HG03108 (cell line): ENCODE measurements around the gene ZMPSTE24.

Experiments used
- ATAC-seq: cut with Tn5 transposase; IDR thresholded peaks from one replicate; pipeline ENCODE4 v1.9.1; 2021; ENCODE audit warnings: moderate library complexity; ENCODE audit not compliant: unreplicated experiment

Gene ZMPSTE24

DNA sequence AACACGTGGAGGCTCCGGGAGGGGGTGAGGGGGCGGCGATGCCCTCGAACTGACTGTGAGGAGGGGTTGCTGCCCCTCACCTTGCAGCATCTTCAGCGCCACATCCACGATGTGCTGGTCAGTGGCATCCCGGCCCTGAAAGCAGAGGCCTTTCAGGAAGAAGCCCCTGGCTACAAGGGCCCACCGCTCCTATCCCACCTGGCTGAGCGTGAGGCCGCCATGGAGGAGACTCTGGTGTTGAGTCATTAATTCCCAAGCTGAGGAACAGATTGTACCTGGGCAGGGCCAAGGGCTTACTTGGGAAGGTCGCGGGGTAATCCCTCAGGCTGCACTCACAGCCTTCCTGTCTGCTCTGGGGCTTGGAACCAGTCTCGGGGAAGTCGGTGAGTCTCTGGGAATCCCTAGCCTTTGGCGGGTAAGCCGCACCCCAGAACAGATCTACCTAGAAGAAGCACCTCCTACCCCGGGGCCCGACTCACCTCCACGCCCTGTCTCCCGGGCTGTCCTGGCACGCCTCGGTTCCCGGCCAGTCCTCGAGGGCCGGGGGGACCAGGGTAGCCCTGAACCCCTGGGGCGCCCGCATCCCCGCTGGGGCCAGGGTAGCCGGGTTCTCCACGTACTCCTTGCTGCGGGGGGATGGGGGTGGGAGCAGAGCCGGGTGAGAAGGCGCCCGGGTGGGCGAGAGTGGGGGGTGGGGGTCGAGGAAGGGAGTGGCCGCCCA lies 45.2 kb downstream of the ZMPSTE24 start:
- ATAC-seq = no peak

DNA sequence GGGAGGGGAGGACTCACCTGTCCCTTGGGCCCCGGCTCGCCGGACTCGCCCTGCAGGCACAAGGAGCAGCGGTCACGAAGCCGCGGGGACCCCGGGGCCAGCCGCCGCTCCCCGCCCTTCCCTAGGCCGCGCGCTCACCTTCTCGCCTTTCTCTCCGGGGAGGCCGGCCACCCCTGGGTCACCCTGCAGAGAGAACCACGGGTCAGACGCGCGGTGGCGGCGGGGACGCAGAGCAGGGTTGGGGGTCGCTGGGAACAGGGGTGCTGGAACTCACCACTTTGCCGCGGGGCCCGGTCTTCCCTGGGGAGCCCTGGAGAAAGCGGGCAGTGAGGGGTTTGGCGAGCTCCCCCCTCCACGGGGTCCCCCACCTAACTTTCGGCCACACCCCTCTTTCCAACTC lies 45.8 kb downstream of the ZMPSTE24 start:
- ATAC-seq = no peak

DNA sequence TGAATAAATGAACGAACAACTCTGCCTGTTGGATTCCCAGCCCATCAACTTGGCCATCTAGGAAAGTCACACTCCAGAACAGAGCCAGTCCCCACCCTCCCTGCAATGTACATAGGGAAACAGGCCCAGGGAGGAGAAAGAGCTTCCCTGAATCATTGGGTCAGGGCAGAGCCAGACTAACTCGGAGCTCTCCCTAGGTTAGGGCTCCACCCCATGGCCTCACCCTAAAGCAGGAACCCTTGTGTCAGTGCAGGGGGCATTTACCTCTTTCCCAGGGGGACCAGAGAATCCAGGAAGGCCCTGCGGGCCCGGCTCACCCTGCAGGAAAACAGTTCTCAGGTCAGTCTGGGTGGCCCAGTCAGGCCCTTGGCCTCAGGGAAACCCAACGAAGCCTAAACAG lies 47.4 kb downstream of the ZMPSTE24 start:
- ATAC-seq = no peak

DNA sequence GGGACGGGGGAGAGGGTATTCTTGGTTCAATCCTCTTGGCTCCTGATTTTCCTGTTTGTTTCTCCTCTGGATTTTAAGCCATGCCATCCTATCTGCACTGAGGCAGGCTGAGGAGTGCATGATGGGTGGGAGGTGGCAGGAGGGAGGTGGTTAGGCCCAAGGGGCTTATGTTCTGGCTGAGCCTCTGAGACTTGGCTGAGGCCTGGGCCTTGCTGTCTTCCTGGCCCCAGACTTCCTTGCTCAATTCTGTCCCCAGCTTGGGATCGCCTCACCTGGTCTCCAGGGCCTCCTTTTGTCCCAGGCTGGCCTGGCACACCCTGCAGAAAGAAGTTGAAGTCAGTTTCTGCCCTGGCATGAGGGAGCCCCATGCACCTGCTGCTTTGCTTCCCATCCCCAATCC lies 47.8 kb downstream of the ZMPSTE24 start:
- no peak for ATAC-seq

DNA sequence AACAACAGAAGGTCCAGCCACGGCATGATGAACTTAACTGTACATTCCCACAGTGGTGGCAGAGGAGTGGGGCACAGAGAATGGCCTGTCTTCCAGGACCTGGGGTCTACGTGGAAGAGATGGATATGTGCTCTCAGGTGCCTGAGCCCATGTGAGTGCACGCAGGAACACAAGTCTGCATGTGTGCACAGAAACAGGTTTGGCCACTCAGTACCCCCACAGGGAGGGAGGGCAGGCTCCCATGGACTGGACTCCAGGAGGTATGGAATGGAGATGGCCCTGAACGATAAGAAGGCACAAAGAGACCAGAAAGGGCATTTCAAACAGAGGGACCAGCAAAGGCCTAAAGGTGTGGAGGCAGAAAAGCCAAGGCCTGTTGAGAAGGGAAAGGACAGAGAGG lies 48.3 kb downstream of the ZMPSTE24 start:
- no peak for ATAC-seq

DNA sequence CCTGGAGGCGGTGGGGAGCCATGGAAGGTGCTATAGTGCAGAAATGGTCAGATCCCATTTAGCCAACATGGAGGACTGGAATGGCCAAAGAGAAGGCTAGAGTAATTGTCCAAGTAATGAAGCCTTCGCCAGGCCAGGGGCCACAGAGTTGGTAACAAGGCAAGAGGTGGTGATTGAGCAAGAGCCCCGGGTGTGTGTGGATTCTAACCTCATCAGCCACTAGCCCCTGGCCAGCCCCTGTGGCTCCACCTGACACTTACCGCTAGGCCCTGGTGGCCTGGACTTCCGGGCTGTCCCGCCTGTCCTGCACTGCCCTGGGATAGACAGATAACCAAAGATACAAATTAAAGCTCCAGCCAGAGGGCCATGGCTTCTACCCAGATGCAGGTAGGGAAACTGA lies 49.1 kb downstream of the ZMPSTE24 start:
- no peak for ATAC-seq

DNA sequence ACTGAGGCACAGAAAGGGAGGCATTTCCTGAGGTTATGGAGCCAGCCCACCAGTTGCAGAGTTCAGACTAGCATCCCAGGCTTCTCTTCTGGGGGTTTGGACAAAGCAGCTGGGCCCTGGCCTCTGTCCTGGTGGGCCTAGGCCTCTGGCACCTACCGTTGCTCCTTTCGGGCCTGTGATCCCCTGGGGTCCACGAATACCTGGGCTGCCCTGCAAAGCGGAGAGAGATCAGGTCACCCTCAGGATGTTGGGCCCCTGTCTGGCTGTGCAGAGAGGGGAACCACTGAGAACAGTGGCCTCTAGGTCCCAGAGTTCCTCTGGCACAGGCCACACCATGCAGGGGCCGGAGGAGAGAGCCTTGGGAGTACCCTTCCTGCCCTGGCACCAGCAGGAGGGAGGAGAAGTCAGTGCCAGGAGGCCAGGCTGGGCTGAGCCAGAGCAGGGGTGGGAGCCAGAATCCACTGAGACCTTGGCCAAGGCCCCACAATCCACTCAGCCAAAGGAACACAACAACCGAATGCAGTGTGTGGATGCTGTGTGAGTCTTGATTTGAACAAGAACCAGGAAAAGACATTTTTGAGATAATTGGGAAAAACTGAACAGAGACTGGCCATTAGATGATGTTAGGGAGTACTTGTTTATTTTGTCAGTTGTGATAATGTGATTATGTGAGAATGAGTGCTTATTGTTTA lies 50.1 kb downstream of the ZMPSTE24 start:
- no peak for ATAC-seq

DNA sequence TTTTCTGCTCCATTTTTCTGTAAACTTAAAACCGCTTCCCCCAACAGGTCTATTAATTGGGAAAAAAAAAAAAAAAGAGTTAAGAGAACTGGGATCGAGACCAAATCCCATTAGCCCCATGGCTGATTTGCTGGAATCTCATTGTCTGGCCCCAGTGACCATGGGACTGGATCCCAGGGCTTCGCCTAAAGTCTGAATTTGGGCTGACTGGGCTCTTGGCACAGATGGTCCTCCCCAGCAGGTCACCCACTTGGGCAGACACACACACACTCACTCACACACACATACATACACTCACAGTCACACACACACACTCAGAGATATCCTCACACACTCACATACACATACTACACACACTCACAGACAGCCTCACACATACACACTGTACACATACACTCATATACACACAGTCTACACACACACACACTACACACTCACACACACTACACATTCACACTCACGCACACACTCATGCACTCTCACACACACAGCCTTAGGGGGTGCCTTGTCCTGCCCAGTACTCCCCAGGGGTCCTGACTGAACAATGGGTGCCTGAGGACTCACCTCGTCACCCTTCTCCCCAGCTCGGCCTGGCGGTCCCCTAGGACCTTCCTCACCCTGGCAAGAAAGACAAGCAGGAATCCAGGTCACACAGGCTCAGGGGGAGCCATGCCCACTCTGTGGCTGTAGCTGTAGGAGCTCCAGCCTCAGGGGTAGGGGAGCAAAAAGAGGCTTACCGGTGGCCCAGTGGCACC lies 51.5 kb downstream of the ZMPSTE24 start:
- no peak for ATAC-seq

DNA sequence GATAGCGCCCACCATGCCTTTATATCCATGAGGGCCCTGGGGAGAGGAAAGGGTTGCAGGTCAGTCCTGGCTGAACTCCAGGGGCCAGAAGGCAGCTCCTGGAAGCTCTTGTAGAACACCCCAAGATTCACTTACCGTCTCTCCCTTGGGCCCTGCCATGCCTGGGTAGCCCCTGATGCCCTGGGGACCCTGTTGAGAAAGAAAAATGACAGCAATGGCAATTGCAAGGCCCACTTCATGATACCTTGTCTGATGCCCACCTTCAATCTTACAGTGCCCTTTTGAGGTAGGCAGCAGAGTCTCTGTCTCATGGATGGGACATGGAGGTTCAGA lies 52.1 kb downstream of the ZMPSTE24 start:
- ATAC-seq = no peak

DNA sequence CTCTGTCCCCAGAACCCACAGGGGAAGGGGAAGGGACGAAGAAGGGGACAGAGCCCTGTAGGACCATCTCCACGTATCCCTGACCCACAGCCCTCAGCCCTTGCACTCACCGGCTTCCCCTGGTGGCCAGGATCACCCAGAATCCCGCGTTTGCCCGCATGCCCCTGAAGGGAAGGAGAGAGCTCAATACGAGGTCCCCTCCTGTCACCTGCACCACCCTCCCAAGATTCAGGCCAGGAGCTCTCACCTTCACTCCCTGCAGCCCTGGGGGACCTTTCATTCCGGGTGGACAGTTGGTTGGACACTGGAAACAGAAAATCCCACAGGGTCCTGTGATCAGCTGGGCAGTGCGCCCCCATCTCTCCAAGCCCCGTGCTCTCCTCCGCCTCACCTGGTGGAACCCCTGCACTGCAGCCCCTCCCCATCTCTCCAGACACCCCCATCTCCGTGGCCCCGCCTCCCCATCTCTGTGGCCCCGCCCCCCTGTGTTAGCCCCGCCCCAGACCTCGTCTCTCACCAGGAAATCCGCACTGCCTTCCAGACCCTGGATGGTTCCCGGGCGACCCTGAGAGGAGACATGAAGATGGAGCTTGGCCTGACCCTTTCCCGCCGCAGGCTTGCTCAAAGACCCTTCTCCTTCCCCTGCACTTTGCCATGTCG lies 53.1 kb downstream of the ZMPSTE24 start:
- ATAC-seq = no peak

DNA sequence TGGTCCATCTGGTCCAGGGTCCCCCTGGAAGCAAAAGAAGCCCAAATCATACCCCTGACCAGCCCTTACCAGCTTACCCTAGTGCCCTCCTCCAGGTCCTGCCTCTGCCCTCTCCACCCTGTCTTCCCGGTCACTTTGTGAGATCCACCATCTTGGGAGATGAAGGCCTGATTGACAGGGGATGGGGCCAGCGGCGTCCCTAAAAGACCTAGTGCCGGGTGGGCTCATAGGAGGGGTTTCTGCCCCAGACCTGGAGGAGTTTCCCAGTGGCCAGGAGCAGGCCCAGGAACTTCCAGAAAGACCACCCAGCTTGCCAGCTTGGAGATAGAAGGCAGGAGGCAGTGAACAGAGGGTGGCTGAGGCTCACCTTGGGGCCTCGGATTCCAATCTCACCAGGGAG lies 53.7 kb downstream of the ZMPSTE24 start:
- ATAC-seq = no peak

DNA sequence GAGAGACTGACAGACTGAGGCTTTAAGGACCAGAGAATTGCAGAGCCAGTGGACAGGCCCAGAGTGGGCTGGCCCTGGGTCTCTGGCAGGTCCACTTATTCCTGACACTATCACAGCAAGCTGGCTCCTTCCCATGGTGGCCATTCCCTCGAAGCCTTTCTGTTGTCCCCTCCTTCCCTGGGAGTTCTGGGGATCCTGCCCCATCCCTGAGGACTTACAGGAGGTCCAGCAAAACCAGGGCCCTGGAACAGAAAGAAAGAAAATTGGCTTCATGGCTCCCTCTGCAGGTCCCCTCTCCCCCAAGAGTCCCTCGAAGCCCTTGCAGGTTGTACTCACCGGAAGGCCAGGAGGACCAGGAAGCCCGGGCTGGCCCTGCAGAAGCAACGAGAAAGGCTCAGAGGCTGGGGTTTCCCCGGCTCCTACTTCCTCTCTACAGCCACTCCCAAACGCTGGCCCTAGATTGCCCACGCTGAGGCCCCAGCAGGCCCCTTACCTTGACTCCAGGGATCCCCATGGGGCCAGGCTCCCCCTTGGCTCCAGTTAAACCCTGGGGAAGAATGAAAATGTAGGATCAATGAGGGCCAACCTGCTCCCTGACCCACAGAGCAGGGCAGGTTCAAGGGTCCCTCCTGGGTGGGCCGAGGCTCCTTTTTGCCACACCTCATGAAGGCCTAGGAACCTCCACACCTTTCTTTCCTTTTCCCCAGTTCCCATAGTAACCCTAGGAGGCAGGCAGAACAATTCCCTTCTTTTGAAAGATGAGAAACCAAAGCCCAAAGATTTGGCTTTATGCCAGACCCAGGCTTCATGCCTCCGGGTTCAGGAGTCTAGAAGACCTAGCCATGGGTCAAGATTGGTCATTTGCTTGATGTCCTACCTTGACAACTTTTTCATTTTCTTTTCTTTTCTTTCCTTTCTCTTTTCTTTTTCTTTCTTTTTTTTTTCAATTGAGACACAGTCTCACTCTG lies 54.5 kb downstream of the ZMPSTE24 start:
- ATAC-seq = peak; percentile 46

DNA sequence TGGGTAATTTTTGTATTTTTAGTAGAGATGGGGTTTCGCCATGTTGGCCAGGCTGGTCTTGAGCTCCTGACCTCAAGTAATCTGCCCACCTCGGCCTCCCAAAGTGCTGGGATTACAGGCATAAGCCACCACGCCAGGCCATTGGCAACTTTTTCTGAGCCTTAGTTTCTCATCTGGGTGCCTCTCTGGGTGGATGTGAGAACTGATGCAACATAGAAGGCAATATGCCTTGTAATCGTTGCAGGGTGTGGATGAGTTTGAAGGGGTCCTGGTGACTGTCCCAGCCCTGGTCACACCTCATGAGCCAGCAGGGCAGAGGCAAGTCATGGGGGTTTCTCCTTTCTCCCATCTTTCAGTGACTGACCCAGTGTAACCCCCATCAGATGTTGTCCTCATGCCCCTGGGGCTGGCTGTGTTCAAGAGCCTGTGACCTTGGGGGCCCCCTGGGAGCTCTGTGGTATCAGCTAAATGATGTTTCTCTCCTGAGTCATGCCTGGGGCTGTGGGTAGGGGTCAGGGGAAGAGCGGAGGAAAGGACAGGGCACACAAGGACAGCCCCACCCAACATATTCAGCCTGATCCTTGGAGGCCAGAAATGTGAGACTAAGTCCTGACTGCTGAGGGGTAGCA lies 55.4 kb downstream of the ZMPSTE24 start:
- ATAC-seq = no peak

DNA sequence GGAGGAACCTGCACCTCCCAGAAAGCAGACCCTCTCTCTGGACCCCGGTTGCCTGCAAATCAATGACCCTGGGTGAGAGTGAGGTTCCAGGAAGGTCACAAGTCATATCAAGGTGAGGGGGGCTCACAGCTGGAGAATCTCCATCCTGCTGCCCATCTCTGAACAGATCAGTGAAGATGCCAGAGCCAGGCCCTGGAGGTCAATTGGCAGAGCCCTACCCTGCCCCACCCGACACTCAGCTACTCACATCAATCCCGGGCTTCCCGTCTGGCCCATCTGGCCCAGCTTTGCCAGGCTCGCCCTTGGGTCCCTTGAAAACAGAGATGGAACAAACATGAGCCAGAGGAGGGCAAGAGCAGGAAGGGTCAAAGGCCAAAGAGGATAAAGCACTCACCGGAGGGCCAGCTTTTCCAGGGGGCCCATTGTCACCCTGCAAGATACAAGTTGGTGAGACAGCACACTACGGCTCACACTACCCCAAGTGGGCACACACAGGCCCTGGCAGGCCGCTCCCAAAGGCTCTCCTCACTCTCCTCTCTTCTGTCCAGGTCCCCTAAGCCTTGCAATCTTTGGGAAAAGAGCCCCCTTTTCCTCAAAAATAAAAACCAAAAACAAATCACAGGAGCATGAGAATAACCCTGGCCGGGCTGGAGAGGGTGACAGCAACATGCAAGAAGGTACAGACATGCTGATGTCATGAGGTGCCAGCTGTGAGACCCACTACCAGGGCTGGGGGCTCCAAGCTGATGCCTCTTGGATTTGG lies 56.1 kb downstream of the ZMPSTE24 start:
- no peak for ATAC-seq

DNA sequence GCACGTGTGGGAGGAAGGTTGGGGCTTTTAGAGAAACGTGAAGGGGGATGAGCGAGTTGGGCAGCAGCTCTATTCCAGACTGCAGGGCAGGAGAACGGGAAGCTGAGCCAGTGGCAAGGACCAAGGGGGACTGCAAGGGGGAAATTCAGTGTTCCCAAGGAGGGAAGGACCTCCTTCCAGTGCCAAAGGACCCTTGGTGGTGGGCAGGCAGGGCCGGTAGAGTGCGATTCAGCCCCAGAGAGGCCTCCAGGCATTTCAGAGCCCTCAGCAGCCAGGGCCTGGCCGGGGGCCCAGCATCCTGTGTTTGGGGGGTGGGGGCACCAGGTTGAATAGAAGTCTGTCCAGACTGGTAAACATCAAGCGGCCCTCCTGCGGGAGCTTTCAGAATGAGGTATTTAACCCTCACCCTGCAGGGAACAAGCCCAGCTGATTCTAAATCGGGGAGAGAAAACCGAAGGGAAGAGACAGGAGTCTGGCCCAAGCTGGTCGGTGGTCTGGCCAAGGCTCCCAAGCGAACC lies 56.7 kb downstream of the ZMPSTE24 start:
- no peak for ATAC-seq

DNA sequence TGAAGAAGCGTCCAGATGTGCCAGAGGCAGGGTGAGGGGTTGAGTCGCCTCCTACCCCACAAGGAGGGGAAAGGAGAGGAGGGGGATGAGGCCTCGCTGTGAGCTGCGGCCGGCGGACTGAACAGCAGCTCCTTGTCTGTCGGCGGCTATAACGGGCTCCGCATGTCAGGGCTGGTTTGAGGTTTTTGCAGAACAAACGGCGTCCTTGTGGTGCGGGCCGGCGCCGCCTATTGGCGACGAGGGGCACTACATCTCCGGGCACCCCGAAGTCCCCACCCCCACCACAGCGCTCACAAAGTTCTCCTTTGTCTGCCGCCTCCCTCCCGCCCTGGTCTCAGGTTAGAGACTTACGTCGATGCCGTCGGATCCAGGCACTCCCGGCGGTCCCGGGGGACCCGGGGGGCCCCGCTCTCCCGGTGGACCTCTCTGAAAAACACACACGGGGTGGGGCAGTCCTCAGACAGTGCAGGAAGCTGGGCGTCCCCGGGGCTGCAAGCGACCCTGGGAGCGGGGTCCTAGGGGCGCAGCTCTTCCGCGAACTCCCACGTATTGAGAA lies 57.3 kb downstream of the ZMPSTE24 start:
- ATAC-seq = peak; percentile 35

DNA sequence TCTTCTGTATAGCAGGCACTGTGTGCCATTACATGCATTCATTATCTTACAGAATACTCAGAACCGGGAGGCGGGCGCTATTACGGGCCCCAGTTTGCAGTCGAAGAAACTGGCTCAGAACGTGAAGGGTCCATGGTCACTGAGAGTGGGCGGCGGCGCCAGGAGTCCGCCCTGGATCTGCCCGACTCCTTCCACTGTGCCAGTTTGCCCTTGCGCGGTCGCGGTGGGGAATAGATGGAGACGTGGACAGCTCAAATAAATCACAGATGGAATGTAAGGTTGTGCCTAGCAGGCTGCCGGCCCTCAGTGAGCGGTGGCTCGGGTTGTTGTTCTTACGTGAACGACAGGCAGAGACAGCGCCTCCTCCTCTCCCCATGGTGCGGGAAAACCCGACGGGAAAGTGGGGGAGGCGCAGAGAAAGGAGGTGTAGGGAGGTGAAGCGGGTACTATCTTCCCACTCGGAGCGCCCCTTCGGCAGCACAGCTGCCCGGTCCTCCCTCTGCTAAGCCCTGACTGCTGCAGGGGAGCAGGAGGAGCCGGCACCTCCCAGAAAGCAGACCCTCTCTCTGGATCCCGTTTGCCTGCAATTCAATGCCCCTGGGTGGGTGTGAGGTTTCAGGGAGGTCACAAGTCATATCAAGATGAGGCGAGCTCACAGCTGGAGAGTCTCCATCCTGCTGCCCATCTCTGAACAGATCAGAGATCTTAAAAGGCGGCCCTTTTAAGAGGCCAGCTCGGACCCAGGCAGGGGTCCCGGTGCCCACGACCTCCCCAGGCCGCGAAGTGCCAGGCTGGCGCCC lies 58.0 kb downstream of the ZMPSTE24 start:
- ATAC-seq = no peak
